KMS-11 (cell line): ENCODE results near the gene ITPKB.

Source experiments
- H2AFZ ChIP-seq: fragments of 200-600 bp; sonication (generic); 2 replicates; pipeline ENCODE4 v1.6.1; 2016; ENCODE audit warnings: antibody characterized with exemption, mixed run types, low read depth
- H3K27ac ChIP-seq: fragments of 200-600 bp; sonication (generic); 2 replicates; pipeline ENCODE4 v1.6.1; 2016; ENCODE audit warnings: mild to moderate bottlenecking, mixed run types
- H3K27me3 ChIP-seq: fragments of 200-600 bp; sonication (generic); 2 replicates; pipeline ENCODE4 v1.6.1; 2017; ENCODE audit warnings: mild to moderate bottlenecking, low read depth, mixed run types, moderate library complexity; ENCODE audit not compliant: insufficient read depth
- H3K36me3 ChIP-seq: fragments of 200-600 bp; sonication (generic); 2 replicates; pipeline ENCODE4 v1.6.1; 2017; ENCODE audit warnings: mild to moderate bottlenecking, mixed run types; ENCODE audit not compliant: insufficient read depth
- H3K4me1 ChIP-seq: fragments of 200-600 bp; sonication (generic); 2 replicates; pipeline ENCODE4 v1.6.1; 2016; ENCODE audit warnings: mild to moderate bottlenecking, low read depth, mixed run types; ENCODE audit not compliant: poor library complexity, severe bottlenecking
- H3K4me2 ChIP-seq: fragments of 200-600 bp; sonication (generic); 2 replicates; pipeline ENCODE4 v1.7.0; 2016; ENCODE audit warnings: mild to moderate bottlenecking, mixed run types
- H3K4me3 ChIP-seq: fragments of 200-600 bp; sonication (generic); IDR thresholded peaks from 2 replicates; pipeline ENCODE4 v1.6.1; 2017; ENCODE audit warnings: low read depth, low read length, mixed read lengths; ENCODE audit not compliant: insufficient read depth
- H3K79me2 ChIP-seq: fragments of 200-600 bp; sonication (generic); 2 replicates; pipeline ENCODE4 v1.6.1; 2016; ENCODE audit warnings: low read depth, mixed run types; ENCODE audit not compliant: insufficient read depth
- H3K9ac ChIP-seq: fragments of 200-600 bp; sonication (generic); 2 replicates; pipeline ENCODE4 v1.6.1; 2016; ENCODE audit warnings: mild to moderate bottlenecking, mixed run types
- H4K20me1 ChIP-seq: fragments of 200-600 bp; sonication (generic); 2 replicates; pipeline ENCODE4 v1.6.1; 2016; ENCODE audit warnings: mild to moderate bottlenecking, mixed run types; ENCODE audit not compliant: insufficient read depth
- CTCF ChIP-seq: fragments of 200-600 bp; sonication (generic); conservative IDR thresholded peaks from 2 replicates; pipeline ENCODE4 v1.6.1; 2017; ENCODE audit warnings: low read depth, mild to moderate bottlenecking, antibody characterized with exemption, low read length, moderate library complexity, mixed read lengths

ITPKB gene

GRCh38 chr1:226588484-226588883 lies 150.6 kb downstream of the ITPKB start:
- H4K20me1 ChIP-seq: no peaks in the 10 kb centered on the region
- H3K4me3 ChIP-seq: no peak overlapping the region
- no peaks in the 10 kb centered on the region; the same call in 1 of the 2 replicates for H3K27me3 ChIP-seq
- no peaks in the 10 kb centered on the region for H3K36me3 ChIP-seq
- H3K4me1 ChIP-seq: no peaks in the 10 kb centered on the region
- H3K27ac ChIP-seq: no peak overlapping the region
- H3K4me2 ChIP-seq: no peak overlapping the region
- H2AFZ ChIP-seq: no peak overlapping the region
- H3K79me2 ChIP-seq: no peaks in the 10 kb centered on the region
- no peak for TF ChIP-seq CTCF
- no peak overlapping the region for H3K9ac ChIP-seq

GRCh38 chr1:226586650-226587422 lies 152.2 kb downstream of the ITPKB start:
- Histone ChIP-seq H3K27me3 (no peaks in the 10 kb centered on the region; the same call in 1 of the 2 replicates), H3K4me3 (no peak overlapping the region), H3K27ac (no peak overlapping the region), H2AFZ (no peak overlapping the region), H3K4me1 (no peaks in the 10 kb centered on the region), H3K4me2 (no peak overlapping the region), H4K20me1 (no peaks in the 10 kb centered on the region), H3K9ac (no peak overlapping the region), H3K79me2 (no peaks in the 10 kb centered on the region), H3K36me3 (no peaks in the 10 kb centered on the region)
- no peak for TF ChIP-seq CTCF

- Histone ChIP-seq H3K9ac (no peak overlapping the region), H3K27ac (no peak overlapping the region), H2AFZ (no peak overlapping the region), H4K20me1 (no peaks in the 10 kb centered on the region), H3K4me1 (no peaks in the 10 kb centered on the region), H3K36me3 (no peaks in the 10 kb centered on the region), H3K4me3 (no peak overlapping the region), H3K4me2 (no peak overlapping the region), H3K79me2 (no peaks in the 10 kb centered on the region), H3K27me3 (no peaks in the 10 kb centered on the region; the same call in 1 of the 2 replicates)
- TF ChIP-seq CTCF: no peak
Observed at GRCh38 chr1:226586116-226586515, 153.0 kb downstream of the ITPKB start.

- TF ChIP-seq CTCF: no peak
- no peak overlapping the region for H2AFZ ChIP-seq
- no peak overlapping the region for H3K27ac ChIP-seq
- no peak overlapping the region for H3K4me2 ChIP-seq
- no peaks in the 10 kb centered on the region; the same call in 1 of the 2 replicates for H3K27me3 ChIP-seq
- no peaks in the 10 kb centered on the region for H3K36me3 ChIP-seq
- no peak overlapping the region for H3K9ac ChIP-seq
- no peaks in the 10 kb centered on the region for H3K79me2 ChIP-seq
- no peaks in the 10 kb centered on the region for H4K20me1 ChIP-seq
- no peak overlapping the region for H3K4me3 ChIP-seq
- no peaks in the 10 kb centered on the region for H3K4me1 ChIP-seq
Observed at GRCh38 chr1:226584164-226584563, 154.9 kb downstream of the ITPKB start.
